ENCODE data around the gene INPP5E.

Gene INPP5E, protein sequence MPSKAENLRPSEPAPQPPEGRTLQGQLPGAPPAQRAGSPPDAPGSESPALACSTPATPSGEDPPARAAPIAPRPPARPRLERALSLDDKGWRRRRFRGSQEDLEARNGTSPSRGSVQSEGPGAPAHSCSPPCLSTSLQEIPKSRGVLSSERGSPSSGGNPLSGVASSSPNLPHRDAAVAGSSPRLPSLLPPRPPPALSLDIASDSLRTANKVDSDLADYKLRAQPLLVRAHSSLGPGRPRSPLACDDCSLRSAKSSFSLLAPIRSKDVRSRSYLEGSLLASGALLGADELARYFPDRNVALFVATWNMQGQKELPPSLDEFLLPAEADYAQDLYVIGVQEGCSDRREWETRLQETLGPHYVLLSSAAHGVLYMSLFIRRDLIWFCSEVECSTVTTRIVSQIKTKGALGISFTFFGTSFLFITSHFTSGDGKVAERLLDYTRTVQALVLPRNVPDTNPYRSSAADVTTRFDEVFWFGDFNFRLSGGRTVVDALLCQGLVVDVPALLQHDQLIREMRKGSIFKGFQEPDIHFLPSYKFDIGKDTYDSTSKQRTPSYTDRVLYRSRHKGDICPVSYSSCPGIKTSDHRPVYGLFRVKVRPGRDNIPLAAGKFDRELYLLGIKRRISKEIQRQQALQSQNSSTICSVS

DNA sequence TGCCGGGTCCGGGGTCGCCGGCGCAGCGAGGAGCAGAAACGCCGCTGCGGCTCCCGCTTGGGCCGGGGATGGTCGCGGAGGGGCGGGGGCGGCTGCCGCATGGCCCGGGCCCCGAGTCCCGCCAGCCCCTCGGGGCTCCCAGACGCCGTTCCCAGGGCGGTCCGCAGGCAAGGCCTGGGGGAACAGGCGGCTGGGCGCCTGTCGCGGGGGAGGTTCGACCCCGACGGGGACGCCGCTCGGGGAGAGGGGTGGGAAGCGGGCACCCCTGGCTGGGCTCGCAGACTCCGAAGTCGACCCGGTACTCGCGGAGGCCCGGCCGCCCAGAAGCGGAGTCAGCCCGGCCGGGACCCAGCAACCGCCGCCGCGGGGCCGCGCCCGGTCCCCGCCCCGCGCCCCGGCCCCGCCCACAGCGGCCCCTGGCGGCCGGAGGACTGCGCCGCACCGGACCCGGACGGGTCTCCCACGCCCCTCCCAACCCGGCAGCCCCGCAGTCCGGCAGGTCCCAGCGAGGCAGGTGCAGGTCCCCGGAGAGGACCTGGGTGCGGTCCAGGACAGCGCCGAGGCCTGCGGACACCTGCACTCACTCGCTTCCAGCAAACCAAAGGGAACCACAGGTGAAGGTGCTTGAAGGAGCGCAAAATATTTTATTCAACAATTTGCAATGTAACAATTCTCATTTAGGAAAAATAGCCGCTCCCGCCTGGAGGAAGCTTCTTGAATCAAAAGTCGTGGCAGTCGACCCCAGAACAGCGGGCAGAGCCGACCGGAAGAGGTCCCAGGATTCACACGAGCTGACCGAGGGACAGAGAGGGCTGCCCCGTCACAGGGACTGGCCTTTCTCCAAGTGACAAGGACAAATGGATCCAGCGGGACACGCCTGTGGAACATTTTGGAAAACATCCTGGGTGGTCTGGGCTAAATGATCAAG is at the start of gene INPP5E:
INPP5E (minus strand) TSS at position 365 of the 928 bp plus-strand sequence. CDS start 426 bp downstream, outside the sequence.
- peak within 1 kb of the TSS; percentile 75 to 85 for H3K4me3 ChIP-seq (ENCODE audit: low read depth in 1 of 2, low read length in 1 of 2)
- TF ChIP-seq, protein P1, sequence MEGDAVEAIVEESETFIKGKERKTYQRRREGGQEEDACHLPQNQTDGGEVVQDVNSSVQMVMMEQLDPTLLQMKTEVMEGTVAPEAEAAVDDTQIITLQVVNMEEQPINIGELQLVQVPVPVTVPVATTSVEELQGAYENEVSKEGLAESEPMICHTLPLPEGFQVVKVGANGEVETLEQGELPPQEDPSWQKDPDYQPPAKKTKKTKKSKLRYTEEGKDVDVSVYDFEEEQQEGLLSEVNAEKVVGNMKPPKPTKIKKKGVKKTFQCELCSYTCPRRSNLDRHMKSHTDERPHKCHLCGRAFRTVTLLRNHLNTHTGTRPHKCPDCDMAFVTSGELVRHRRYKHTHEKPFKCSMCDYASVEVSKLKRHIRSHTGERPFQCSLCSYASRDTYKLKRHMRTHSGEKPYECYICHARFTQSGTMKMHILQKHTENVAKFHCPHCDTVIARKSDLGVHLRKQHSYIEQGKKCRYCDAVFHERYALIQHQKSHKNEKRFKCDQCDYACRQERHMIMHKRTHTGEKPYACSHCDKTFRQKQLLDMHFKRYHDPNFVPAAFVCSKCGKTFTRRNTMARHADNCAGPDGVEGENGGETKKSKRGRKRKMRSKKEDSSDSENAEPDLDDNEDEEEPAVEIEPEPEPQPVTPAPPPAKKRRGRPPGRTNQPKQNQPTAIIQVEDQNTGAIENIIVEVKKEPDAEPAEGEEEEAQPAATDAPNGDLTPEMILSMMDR (IDR thresholded peaks at IDR 0.05) = peak; percentile 88
- peaks cover 22% of the 10 kb centered on the region for H3K27me3 ChIP-seq
- peak within 1 kb of the TSS; percentile 31 for H3K27ac ChIP-seq
- H3K9me3 ChIP-seq = no peaks in the 10 kb centered on the region
- peaks cover 50% of the 10 kb centered on the region for H3K36me3 ChIP-seq
- peaks cover 15 to 16% of the 10 kb centered on the region in 2 experiments for H3K4me1 ChIP-seq (ENCODE audit: control insufficient read depth in 1 of 2, insufficient read depth in 1 of 2, low read depth in 1 of 2, low read length in 1 of 2)

DNA sequence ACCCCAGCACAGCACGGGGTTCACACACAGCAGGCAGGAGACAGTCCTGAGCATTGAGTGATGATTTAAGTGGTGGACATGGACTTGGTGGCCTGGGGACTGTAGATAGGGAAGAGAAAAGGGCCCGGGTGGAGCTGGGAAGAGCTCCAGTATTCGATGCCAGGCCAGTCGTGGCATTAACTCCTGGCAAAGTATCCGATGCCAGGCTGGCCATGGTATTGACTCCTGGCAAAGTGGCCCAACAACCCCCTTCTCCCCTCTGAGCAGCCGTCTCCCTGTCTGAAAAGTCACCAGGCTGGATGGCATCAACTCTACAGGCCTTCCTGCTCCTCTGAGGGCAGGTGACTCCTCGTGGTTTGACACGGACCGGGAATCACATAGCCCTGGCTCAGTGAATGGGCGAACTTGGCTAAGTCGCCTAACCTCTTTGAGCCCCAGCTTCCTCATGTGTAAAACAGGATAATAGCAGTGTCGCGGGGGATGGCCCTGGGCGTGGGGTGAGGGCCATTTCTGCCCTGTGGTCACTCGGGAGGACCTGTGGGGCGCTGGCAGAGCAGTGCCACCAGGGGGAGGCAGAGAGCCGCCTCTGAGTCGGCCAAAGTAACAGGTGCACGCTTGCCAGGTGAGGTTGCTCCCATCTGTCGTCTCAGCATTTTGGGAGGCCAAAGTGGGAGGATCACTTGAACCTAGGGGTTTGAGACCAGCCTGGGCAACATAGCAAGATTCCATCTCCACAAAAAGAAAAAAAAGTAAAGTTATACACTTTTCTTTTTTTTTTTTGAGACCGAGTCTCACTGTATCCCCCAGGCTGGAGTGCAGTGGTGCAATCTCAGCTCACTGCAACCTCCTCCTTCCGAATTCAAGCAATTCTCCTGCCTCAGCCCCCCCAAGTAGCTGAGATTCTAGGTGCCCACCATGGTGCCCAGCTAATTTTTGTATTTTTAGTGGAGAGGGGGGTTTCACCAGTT is 48.9 kb upstream of the INPP5E start:
- no peak overlapping the region for H3K4me3 ChIP-seq (ENCODE audit: low read depth in 1 of 2, low read length in 1 of 2)
- no peaks in the 10 kb centered on the region for H3K36me3 ChIP-seq
- no peaks in the 10 kb centered on the region for H3K9me3 ChIP-seq
- peaks cover 25% of the 10 kb centered on the region for H3K27me3 ChIP-seq
- peaks cover 14 to 25% of the 10 kb centered on the region in 2 experiments for H3K4me1 ChIP-seq (ENCODE audit: control insufficient read depth in 1 of 2, insufficient read depth in 1 of 2, low read depth in 1 of 2, low read length in 1 of 2)
- TF ChIP-seq, protein P1 (IDR thresholded peaks at IDR 0.05) = peak; percentile 96
- H3K27ac ChIP-seq = no peak overlapping the region

DNA sequence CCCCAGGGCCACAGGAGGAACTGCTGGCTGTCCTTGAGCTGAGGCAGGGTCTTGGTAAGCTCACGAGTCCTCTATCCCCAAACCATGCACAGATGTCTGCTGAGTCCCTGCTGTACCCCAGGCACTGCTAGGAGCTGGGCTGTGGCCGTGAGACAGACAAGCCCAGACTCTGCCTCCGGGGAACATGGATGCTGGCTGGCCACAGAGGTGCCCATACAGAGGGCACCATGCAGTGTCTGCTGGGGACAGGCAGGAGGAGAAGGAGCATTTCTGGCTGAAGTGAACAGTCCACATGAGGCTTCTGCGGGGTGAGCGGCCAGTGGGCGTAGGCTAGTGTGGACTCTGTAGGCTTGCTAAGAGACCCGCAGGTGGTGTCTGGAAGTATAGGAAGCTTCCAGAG is 48.0 kb upstream of the INPP5E start:
- Histone ChIP-seq H3K4me3 (ENCODE audit: low read depth in 1 of 2, low read length in 1 of 2) (no peak overlapping the region), H3K27me3 (peaks cover 25% of the 10 kb centered on the region), H3K36me3 (peaks cover 5% of the 10 kb centered on the region), H3K9me3 (no peaks in the 10 kb centered on the region), H3K27ac (no peak overlapping the region), H3K4me1 (ENCODE audit: control insufficient read depth in 1 of 2, insufficient read depth in 1 of 2, low read depth in 1 of 2, low read length in 1 of 2) (peaks cover 15 to 28% of the 10 kb centered on the region in 2 experiments)
- TF ChIP-seq, protein P1 (IDR thresholded peaks at IDR 0.05) = no peak

DNA sequence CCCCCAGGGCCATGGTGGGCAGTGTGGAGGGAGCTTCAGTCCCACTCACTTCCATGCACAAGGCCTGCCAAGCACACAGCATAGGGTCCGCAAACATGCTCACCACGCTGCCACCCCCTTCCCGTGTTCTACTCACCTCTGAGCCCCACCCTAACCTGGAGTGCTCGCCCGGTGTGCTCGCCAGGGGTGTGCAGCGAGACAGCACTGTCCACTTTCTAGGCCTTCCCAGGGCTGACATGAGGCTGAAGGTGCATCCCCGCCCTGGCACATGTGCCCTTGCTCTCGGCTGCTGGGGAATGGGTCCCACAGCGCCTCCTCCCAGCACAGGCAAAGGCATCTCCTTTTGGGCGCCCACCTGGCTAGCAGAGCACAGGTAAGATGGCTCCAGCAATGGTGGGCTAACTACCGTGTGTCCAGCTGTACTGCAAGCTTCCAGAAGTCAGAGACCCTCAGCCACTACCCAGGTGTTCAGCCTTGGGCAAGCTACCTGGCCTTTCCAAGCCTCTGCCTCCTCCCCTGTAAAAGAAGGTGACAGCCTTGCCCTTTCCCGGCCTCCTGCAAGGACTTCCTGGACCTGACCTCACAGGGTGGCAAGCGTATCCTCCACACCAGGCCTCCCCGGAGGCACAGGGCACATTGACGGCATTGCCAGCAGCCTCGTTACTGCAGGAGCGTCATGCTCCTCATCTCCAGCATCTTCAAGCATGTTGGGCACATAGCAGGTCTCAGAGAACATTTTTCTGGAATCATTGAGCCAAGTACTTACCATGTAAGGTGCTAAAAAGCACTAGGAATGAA is 47.4 kb upstream of the INPP5E start:
- Histone ChIP-seq H3K9me3 (no peaks in the 10 kb centered on the region), H3K4me1 (ENCODE audit: control insufficient read depth in 1 of 2, insufficient read depth in 1 of 2, low read depth in 1 of 2, low read length in 1 of 2) (peaks cover 21 to 34% of the 10 kb centered on the region in 2 experiments), H3K4me3 (ENCODE audit: low read depth in 1 of 2, low read length in 1 of 2) (no peak overlapping the region)

More for the DNA sequence above, 47.4 kb upstream of the INPP5E start:
- no peak overlapping the region for H3K27ac ChIP-seq
- TF ChIP-seq, protein P1 (IDR thresholded peaks at IDR 0.05) = no peak
- peaks cover 25% of the 10 kb centered on the region for H3K27me3 ChIP-seq
- H3K36me3 ChIP-seq = peaks cover 5% of the 10 kb centered on the region
